GM19099 (cell line): ENCODE measurements around the gene SREBF1.

ENCODE experiments used
- POLR2A ChIP-seq: IDR thresholded peaks from 3 replicates; pipeline ENCODE4 v1.6.1; 2011; ENCODE audit warnings: low read depth; ENCODE audit not compliant: insufficient read length; ENCODE audit errors: extremely low read depth

The SREBF1 gene

DNA sequence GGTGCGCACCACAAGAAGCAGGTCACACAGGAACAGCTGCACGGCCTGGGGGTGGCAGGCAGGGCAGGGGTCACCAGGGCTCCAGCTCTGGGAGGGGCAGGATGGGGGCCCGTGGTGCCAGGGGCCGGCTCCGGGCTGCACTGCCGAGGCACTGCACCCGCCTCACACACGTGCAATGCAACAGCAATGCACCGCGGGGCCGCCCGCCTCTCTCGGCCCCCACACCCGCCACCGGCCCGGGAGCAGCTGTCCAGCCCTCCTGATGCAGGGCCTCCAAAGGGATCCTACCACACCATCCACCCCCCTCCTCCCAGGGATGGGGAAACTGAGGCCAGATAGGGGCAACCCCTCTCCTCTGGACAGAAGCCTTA, 23.1 kb downstream of the SREBF1 start:
- no peak for TF ChIP-seq POLR2A

- TF ChIP-seq POLR2A: no peak
Measured at GRCh38 chr17:17813055-17813724, 23.6 kb downstream of the SREBF1 start.

- TF ChIP-seq POLR2A: no peak
Measured at GRCh38 chr17:17812211-17813054, 24.4 kb downstream of the SREBF1 start.

DNA sequence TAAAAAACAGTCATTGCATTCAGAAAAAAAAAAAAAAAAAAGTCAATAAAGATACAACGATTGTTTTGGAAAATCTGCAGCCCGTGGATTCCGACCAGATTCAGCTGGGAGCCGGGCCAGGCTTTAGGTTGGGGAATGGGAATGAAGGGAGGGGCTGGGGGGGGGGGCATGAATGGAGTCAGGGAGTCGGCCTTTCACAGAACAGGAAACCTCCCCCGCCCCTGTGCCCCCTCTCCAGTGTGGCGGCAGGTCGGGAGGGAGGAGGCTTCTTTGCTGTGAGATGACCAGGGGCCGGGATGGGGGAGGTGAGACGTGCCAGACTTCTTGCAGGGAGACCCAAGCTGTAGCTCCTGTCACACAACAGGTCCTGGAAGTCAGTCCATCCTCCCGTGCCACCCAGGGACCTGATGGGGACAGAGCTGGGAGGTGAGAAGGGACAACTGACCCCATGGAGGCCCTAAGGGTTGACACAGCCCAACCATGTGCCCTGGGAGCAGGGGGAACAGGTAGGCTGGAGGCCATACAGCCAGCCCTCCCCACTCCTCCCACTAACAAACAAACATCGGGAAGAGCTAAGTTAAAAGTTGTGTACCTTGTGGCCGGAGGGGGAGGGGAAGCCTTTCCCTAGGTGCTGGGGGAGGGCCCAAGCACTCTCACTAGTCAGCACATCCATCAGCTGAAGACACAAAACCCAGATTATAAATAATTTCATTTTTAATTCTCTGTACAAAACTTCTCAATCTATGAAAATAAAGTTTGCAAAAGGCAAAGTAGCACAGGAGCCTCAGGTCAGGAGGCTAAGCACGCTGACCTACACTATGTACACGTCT, 25.2 kb downstream of the SREBF1 start:
- TF ChIP-seq POLR2A: no peak

GRCh38 chr17:17810895-17811248, 25.9 kb downstream of the SREBF1 start:
- TF ChIP-seq POLR2A: no peak

GRCh38 chr17:17810084-17810894, 26.5 kb downstream of the SREBF1 start:
- TF ChIP-seq POLR2A: peak; percentile 6

DNA sequence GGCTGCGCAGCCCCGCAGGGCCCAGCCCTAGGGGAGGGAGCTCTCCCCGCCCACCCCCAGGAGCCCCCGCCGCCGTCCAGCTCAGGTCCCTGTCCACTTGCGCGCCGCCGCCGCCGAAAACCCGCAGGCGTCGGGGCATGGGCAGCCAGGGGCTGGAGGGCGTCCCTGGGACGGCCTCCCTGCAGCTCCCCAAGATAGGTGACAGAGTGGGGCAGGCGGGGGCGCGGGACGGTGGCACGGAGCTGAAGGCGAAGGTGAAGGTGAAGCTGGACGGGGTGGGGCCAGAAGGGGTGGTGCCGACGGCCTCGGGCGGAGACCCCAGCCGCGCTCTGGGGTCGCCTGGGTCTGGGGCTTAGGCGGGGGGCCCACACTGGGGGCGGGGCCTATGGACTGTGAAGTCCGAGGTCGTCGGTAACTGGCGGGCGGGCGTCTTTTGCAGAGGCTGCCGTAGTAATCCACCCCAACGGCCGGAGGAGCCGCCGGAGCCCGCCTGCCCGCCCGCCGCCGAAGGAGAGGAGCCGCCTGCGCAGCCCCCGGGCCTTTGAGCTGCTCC, 27.2 kb downstream of the SREBF1 start:
- TF ChIP-seq POLR2A: no peak

GRCh38 chr17:17808706-17809432, 27.9 kb downstream of the SREBF1 start:
- no peak for TF ChIP-seq POLR2A

DNA sequence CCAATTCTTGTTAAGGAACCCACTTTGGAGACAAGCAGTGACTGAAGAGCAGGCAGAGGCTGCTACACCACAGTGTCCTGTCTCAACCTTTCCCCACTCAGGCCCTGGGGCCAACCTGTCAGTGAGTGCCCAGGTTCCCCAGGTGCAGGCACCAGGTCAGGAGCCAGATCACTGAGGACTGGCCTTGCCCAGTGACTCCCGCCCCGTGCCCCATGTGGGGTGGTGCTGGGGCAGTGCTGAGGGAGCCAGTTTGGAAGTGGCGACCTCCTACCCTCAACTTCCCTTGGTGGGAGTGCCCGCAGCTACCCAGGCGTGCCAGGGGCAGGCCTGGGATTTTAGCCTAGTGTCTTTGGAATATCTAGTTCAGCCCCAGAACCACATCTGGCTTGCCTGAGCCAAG, 29.3 kb downstream of the SREBF1 start:
- TF ChIP-seq POLR2A: no peak

DNA sequence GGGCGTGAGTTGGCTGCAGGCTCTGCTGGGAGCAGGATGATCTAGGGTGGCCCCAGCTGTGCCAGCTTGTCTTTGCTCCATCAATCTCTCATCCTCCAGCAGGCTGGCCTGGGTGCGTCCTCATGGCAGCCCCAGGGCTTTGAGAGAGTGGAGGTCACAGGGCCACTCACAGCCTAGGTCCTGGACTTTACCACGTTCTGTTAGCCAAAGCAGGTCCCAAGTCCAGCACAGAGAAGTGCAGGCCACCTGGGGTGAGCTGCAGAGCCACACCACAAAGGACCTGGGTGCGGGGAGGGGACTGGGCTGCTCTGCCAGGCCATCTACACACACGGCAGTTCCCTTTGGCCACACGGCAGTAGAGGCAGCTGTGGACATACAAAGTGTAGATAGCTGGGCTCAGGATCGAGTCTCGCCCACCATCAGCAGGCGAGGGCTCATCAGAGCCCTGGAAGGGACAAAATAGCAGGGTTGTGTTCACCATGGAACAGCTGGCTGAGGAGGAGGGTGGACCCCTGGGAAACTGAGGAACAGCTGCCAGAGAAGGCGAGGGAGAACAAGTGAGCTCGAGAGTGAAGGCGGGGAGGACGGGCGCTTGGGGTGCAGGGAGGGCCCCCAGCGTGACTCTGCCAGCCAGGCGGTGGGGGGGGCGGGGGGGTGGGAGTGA, 30.0 kb downstream of the SREBF1 start:
- no peak for TF ChIP-seq POLR2A

DNA sequence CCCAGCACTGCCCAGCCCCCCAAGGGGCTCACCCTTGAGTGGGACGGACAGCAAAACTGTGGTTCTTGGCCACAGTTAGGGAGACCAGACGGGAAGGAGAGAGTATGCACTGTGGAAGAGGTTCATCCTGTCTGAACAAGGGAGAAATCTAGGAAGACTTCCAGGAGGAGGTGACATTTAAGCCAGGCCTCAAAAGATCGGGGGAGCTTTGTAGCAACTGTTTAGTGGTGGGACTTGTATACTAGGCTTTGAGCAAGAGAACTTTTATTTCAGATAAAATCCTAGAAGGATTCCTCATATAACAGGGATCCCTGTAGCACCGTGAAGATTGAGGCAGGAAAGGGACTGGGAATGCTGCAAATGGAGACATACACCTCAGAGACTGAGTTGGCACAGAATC, 30.8 kb downstream of the SREBF1 start:
- TF ChIP-seq POLR2A: no peak

GRCh38 chr17:17805575-17805974, 31.2 kb downstream of the SREBF1 start:
- TF ChIP-seq POLR2A: no peak

- TF ChIP-seq POLR2A: no peak
Measured at GRCh38 chr17:17804007-17804406, 32.8 kb downstream of the SREBF1 start.
